HepG2 (cell line): ENCODE results near the gene CYP20A1. TPM values are rescaled to one million over a fixed set of nuclear protein-coding genes. Genes with fewer than 3 reads are reported as not detected.

Experiments used
- BHLHE40 ChIP-seq: IDR thresholded peaks from 2 replicates; pipeline ENCODE4 v1.6.1; 2011; ENCODE audit warnings: low read length, improper control_type of control experiment
- HBP1 ChIP-seq: IDR thresholded peaks from 2 replicates; pipeline ENCODE4 v1.6.1; 2016; ENCODE audit warnings: low read depth, control low read depth
- LCORL ChIP-seq, 2 experiments: fragments of 450-650 bp in 1 of 2; sonication (generic) in 1 of 2; formaldehyde crosslinking in 1 of 2; IDR thresholded peaks; 2 replicates each; pipeline versions ENCODE4 v1.5.0 to v1.6.1; 2017 to 2020; ENCODE audit warnings: antibody characterized with exemption in 1 of 2, missing genetic modification reagents in 1 of 2
- NCOA1 ChIP-seq: sonication (generic); formaldehyde crosslinking; IDR thresholded peaks from 2 replicates; pipeline ENCODE4 v1.9.0; 2021; ENCODE audit warnings: missing genetic modification reagents
- RBM22 ChIP-seq: fragments of 200-400 bp; formaldehyde crosslinking; optimal IDR thresholded peaks from 2 replicates; pipeline ENCODE3; 2017; ENCODE audit warnings: mild to moderate bottlenecking, low read length, moderate library complexity
- SMAD9 ChIP-seq: sonication (generic); formaldehyde crosslinking; IDR thresholded peaks from 2 replicates; pipeline ENCODE4 v1.5.1; 2020; ENCODE audit warnings: mild to moderate bottlenecking, missing genetic modification reagents
- SMARCC2 ChIP-seq: fragments of 450-650 bp; IDR thresholded peaks from 2 replicates; pipeline ENCODE4 v1.6.1; 2017; ENCODE audit warnings: antibody characterized with exemption, mild to moderate bottlenecking
- SOX6 ChIP-seq, 2 experiments: fragments of 450-650 bp in 1 of 2; sonication (generic) in 1 of 2; formaldehyde crosslinking in 1 of 2; IDR thresholded peaks; 2 replicates each; pipeline versions ENCODE4 v1.4.0 to v1.6.1; 2017 to 2020; ENCODE audit warnings: antibody characterized with exemption in 1 of 2, mild to moderate bottlenecking in 1 of 2, missing genetic modification reagents in 1 of 2
- SRSF1 ChIP-seq: fragments of 200-400 bp; formaldehyde crosslinking; optimal IDR thresholded peaks from 2 replicates; pipeline ENCODE3; 2017; ENCODE audit warnings: mild to moderate bottlenecking, low read depth, low read length, moderate library complexity
- YEATS4 ChIP-seq: sonication (generic); formaldehyde crosslinking; IDR thresholded peaks from 2 replicates; pipeline ENCODE4 v1.4.0; 2020; ENCODE audit warnings: missing genetic modification reagents, borderline replicate concordance
- ZBTB44 ChIP-seq: sonication (generic); formaldehyde crosslinking; IDR thresholded peaks from 2 replicates; pipeline ENCODE4 v1.4.0; 2020; ENCODE audit warnings: missing genetic modification reagents
- ZFP36 ChIP-seq: fragments of 150-350 bp; IDR thresholded peaks from 2 replicates; pipeline ENCODE4 v1.6.1; 2018; ENCODE audit warnings: borderline replicate concordance, low read length, low read depth; ENCODE audit not compliant: partially characterized antibody
- ZFP37 ChIP-seq: sonication (generic); formaldehyde crosslinking; IDR thresholded peaks from 2 replicates; pipeline ENCODE4 v1.4.0; 2020; ENCODE audit warnings: missing genetic modification reagents, borderline replicate concordance
- ZFP91 ChIP-seq: sonication (generic); formaldehyde crosslinking; IDR thresholded peaks from 2 replicates; pipeline ENCODE4 v1.9.0; 2022; ENCODE audit warnings: missing genetic modification reagents, mild to moderate bottlenecking, borderline replicate concordance
- ZNF10 ChIP-seq: sonication (generic); formaldehyde crosslinking; IDR thresholded peaks from 2 replicates; pipeline ENCODE4 v1.4.0; 2020; ENCODE audit warnings: mild to moderate bottlenecking, low read depth, missing genetic modification reagents, borderline replicate concordance
- ZNF572 ChIP-seq: sonication (generic); formaldehyde crosslinking; IDR thresholded peaks from 2 replicates; pipeline ENCODE4 v1.5.1; 2020; ENCODE audit warnings: mild to moderate bottlenecking, missing genetic modification reagents
- ZNF644 ChIP-seq: IDR thresholded peaks from 2 replicates; pipeline ENCODE4 v1.6.1; 2016; ENCODE audit warnings: low read depth
- ZNF678 ChIP-seq: sonication (generic); formaldehyde crosslinking; IDR thresholded peaks from 2 replicates; pipeline ENCODE4 v1.4.0; 2020; ENCODE audit warnings: mild to moderate bottlenecking, missing genetic modification reagents
- ZNF724P ChIP-seq: sonication (generic); formaldehyde crosslinking; IDR thresholded peaks from 2 replicates; pipeline ENCODE4 v1.8.0; 2022; ENCODE audit warnings: missing genetic modification reagents, borderline replicate concordance
- ZNF800 ChIP-seq: sonication (generic); formaldehyde crosslinking; IDR thresholded peaks from 2 replicates; pipeline ENCODE4 v1.4.0; 2020; ENCODE audit warnings: missing genetic modification reagents
- ZSCAN21 ChIP-seq: sonication (generic); formaldehyde crosslinking; IDR thresholded peaks from 2 replicates; pipeline ENCODE4 v1.8.0; 2022; ENCODE audit warnings: mild to moderate bottlenecking, missing genetic modification reagents, moderate library complexity, borderline replicate concordance
- polyA plus RNA-seq, 8 experiments: library from polyadenylated mRNA; depleted of rRNA in 3 of 8; stranded (reverse) in 7 of 8; unstranded in 1 of 8; fragments of >200 nt; fragmentation: Illumina TruSeq in 4 of 8; extraction: Trizol in 4 of 8; gene quantifications; 2 replicates each; pipeline versions ENCODE4 v1.2.1 to v1.2.3, GENCODE V29; 2011 to 2016; ENCODE audit warnings: low read depth in 4 of 8, missing spikeins in 1 of 8, mixed read lengths in 1 of 8; ENCODE audit not compliant: insufficient read depth in 1 of 8
- total RNA-seq, 5 experiments: library from RNA; depleted of rRNA; stranded (reverse); fragments of >200 nt; fragmentation: Illumina TruSeq; extraction: Trizol; gene quantifications; 2 replicates each; pipeline ENCODE4 v1.2.3, GENCODE V29; 2016; ENCODE audit warnings: low read depth in 1 of 5

CYP20A1 gene
- total and polyA plus RNA-seq, 2 of the 13 experiments (the other 11 are each of a cell fraction or from before 2014, with no cell fraction given): 9.6 to 35.3 TPM

GRCh38 chr2:203225423-203226039 is 13.3 kb upstream of the CYP20A1 start (continued):
- TF ChIP-seq ZBTB44: no peak
- no peak for TF ChIP-seq BHLHE40
- TF ChIP-seq ZFP37 (CRISPR knock-in tag): no peak
- no peak for TF ChIP-seq ZNF724P
- no peak for TF ChIP-seq SOX6 (IDR thresholded peaks at IDR 0.05)
- TF ChIP-seq SOX6 (CRISPR knock-in tag; IDR thresholded peaks at IDR 0.05): 0 out of 2 replicates have a peak, but pooled peaks have one; percentile 18
- no peak for TF ChIP-seq ZNF678 (CRISPR knock-in tag)
- no peak for TF ChIP-seq SMARCC2
- no peak for TF ChIP-seq ZNF800 (CRISPR knock-in tag)
- no peak for TF ChIP-seq SRSF1
- TF ChIP-seq ZSCAN21 (CRISPR knock-in tag): no peak
- no peak for TF ChIP-seq ZNF644
- no peak for TF ChIP-seq NCOA1
- no peak for TF ChIP-seq ZFP91 (CRISPR knock-in tag)
- TF ChIP-seq ZFP36: no peak
- TF ChIP-seq RBM22: no peak
- no peak for TF ChIP-seq ZNF10 (CRISPR knock-in tag)
- no peak for TF ChIP-seq LCORL (IDR thresholded peaks at IDR 0.05)
- TF ChIP-seq LCORL (CRISPR knock-in tag; IDR thresholded peaks at IDR 0.05): 0 out of 2 replicates have a peak, but pooled peaks have one; percentile 36
- TF ChIP-seq HBP1 (CRISPR knock-in tag): no peak
- no peak for TF ChIP-seq ZNF572
- TF ChIP-seq YEATS4 (CRISPR knock-in tag): no peak
- no peak for TF ChIP-seq SMAD9 (CRISPR knock-in tag)
